ENCODE measurements around the gene MRPS31.

DNA sequence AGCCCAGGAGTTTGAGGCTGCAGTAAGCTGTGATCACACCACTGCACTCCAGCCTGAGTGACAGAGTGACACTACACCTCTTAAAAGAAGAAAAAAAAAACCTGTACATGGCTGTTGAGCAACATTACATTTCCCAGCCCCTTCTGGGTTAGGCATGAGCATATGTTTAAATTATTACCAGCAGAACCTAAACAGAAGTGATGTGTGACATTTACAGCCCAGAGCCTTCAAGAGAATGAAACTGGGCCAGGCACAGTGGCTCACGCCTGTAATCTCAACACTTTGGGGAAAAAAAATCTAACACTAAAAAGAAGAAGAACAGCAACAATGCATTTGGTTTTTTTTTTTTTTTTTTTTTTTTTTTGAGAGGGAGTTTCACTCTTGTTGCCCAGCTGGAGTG lies 38.3 kb downstream of the MRPS31 start:
- no peak for TF ChIP-seq POLR2A (IDR thresholded peaks at IDR 0.05; ENCODE audit: low read length)
- no peak for TF ChIP-seq GATA1 (IDR thresholded peaks at IDR 0.05; ENCODE audit: low read depth, low read length)
